CD4-positive, alpha-beta memory T cell (primary cell): Measurements from ENCODE around the gene WDFY2. TPM values are rescaled to one million over a fixed set of nuclear protein-coding genes. Genes with fewer than 3 reads are reported as not detected.

Source experiments
- CTCF ChIA-PET: fragments of 350-600 bp; sonication (Branson Sonifier 250); formaldehyde crosslinking; loops from one replicate; lab custom pipeline; 2021; ENCODE audit warnings: inconsistent platforms; ENCODE audit not compliant: partially characterized antibody; lab: Charles Lee
- POLR2A ChIA-PET: fragments of 350-600 bp; sonication (Branson Sonifier 250); formaldehyde crosslinking; loops from one replicate; lab custom pipeline; 2021; ENCODE audit not compliant: partially characterized antibody; lab: Charles Lee
- DNase-seq, 5 donors: peaks; one replicate each; pipeline versions ENCODE4 v3.0.0 to v3.0.0-alpha.2; 2020 to 2022; ENCODE audit warnings: mixed read lengths in 1 of 5
- H3K27ac ChIP-seq: one replicate; pipeline ENCODE4 v1.7.0; 2013; ENCODE audit warnings: low read depth, low read length
- H3K27me3 ChIP-seq: 2 replicates; pipeline ENCODE4 v1.7.0; 2013; ENCODE audit warnings: mild to moderate bottlenecking, low read length, moderate library complexity; ENCODE audit not compliant: insufficient read depth
- H3K36me3 ChIP-seq: 2 replicates; pipeline ENCODE4 v1.7.0; 2013; ENCODE audit warnings: mild to moderate bottlenecking, low read length, moderate library complexity; ENCODE audit not compliant: insufficient read depth
- H3K4me1 ChIP-seq: 2 replicates; pipeline ENCODE4 v1.7.0; 2013; ENCODE audit warnings: mild to moderate bottlenecking, low read length, moderate library complexity; ENCODE audit not compliant: insufficient read depth
- H3K4me3 ChIP-seq, 2 donors: one replicate each; pipeline ENCODE4 v1.7.0; 2013; ENCODE audit warnings: low read length in 2 of 2, mild to moderate bottlenecking in 1 of 2
- H3K9me3 ChIP-seq, 2 donors: one replicate each; pipeline ENCODE4 v1.7.0; 2013; ENCODE audit warnings: low read length in 2 of 2, control low read depth in 1 of 2; ENCODE audit not compliant: control insufficient read depth in 1 of 2
- H3K27ac Mint-ChIP-seq, 7 donors: one replicate each; pipeline ENCODE4 v1.8.0; 2020 to 2021; ENCODE audit warnings: mixed read lengths in 7 of 7, mild to moderate bottlenecking in 6 of 7, inconsistent platforms in 3 of 7, moderate library complexity in 3 of 7
- H3K27me3 Mint-ChIP-seq, 2 donors: one replicate each; pipeline ENCODE4 v1.8.0; 2020 to 2021; ENCODE audit warnings: mixed read lengths in 2 of 2
- H3K36me3 Mint-ChIP-seq, 2 donors: one replicate each; pipeline ENCODE4 v1.8.0; 2020 to 2021; ENCODE audit warnings: mixed read lengths in 2 of 2, inconsistent platforms in 1 of 2, mild to moderate bottlenecking in 1 of 2
- H3K4me1 Mint-ChIP-seq, 4 donors: one replicate each; pipeline ENCODE4 v1.8.0; 2020 to 2021; ENCODE audit warnings: mixed read lengths in 4 of 4, mild to moderate bottlenecking in 1 of 4
- H3K4me3 Mint-ChIP-seq, 8 donors: one replicate each; pipeline ENCODE4 v1.8.0; 2020 to 2021; ENCODE audit warnings: mixed read lengths in 8 of 8, mild to moderate bottlenecking in 7 of 8, moderate library complexity in 6 of 8, inconsistent platforms in 3 of 8
- H3K9me3 Mint-ChIP-seq, 8 donors: one replicate each; pipeline ENCODE4 v1.8.0; 2020 to 2021; ENCODE audit warnings: mixed read lengths in 8 of 8, mild to moderate bottlenecking in 5 of 8, inconsistent platforms in 3 of 8, moderate library complexity in 1 of 8
- intact Hi-C: fragments of 100-400 bp; cut with micrococcal nuclease; formaldehyde crosslinking; loops from one replicate; pipeline ENCODE4 v1.15.1; 2023
- polyA plus RNA-seq, 2 donors: library from polyadenylated mRNA; unstranded; fragments of 300-500 nt; fragmentation: Illumina TruSeq; gene quantifications; one replicate each; pipeline ENCODE4 v1.2.3, GENCODE V29; 2021
- total RNA-seq, 2 experiments: library from RNA; stranded (reverse); gene quantifications; one replicate each; pipeline ENCODE4 v1.2.3, GENCODE V29; 2021

WDFY2 gene
- total and polyA plus RNA-seq, 4 experiments from 2014 or later, result 3.8 to 21.8 (median 14.5) TPM

DNA sequence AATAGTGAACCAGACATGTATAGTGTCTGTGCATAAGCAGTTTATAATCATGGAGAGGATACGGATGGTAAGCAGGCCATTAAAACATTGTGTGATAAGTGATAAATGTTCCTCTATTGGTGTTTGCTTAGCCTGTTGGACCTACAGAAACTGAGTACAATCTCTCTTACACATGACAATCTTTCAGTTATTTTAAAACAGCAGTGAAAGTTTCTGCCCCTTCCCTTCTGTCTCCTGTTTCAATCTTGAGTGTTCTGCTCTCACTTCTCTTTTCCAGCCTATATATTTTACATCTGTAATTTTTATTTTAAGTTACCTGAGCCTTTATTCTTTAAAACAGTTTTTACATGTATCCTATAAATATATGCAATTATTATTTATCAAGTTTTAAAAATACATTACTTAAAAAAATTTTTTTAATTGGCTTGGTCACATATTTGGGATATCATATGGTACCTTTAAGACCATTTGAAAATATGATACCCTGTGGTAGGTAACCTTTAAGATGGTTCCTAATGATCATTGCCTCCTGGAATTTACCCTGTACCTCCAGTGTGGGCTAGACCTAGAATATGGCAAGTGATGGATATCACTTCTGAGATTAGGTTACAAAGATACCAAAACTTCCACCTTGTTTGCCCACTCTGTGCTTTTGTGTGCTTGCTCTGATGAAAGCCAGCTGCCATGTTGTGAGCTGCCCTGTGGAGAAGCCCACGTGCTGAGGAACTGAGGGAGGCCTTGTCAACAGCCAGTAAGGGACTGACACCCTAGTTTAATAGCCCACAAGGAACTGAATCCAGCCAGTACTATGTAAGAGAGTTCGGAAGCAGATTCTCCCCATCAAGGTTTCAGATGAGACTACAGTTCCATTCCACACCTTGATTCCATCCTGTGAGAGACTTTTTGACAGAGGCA, 120.4 kb downstream of the WDFY2 start:
- peak overlapping the region in 1 of 7 donors; percentile 23 for H3K27ac Mint-ChIP-seq
- POLR2A ChIA-PET, result no interaction called here
- Histone ChIP-seq H3K4me1 (no peaks in the 10 kb centered on the region), H3K36me3 (no peaks in the 10 kb centered on the region), H3K9me3 (no peaks in the 10 kb centered on the region), H3K27ac (no peak overlapping the region), H3K4me3 (no peak overlapping the region), H3K27me3 (no peaks in the 10 kb centered on the region)
- no peak for DNase-seq
- no peak overlapping the region for H3K4me3 Mint-ChIP-seq
- peaks cover 0 to 3% (median 0%) of the 10 kb centered on the region in 8 donors for H3K9me3 Mint-ChIP-seq
- CTCF ChIA-PET, result interaction anchor here (0.5 kb wide), 1 partner anchor 260 kb away, joined by 3 read pairs; no protein-coding TSS in a partner anchor
- intact Hi-C loops, result no loop called here
- no peaks in the 10 kb centered on the region for H3K27me3 Mint-ChIP-seq
- H3K36me3 Mint-ChIP-seq, result peaks cover 23 to 38% of the 10 kb centered on the region in 2 donors
- peaks cover 0 to 2% (median 0%) of the 10 kb centered on the region in 4 donors for H3K4me1 Mint-ChIP-seq

DNA sequence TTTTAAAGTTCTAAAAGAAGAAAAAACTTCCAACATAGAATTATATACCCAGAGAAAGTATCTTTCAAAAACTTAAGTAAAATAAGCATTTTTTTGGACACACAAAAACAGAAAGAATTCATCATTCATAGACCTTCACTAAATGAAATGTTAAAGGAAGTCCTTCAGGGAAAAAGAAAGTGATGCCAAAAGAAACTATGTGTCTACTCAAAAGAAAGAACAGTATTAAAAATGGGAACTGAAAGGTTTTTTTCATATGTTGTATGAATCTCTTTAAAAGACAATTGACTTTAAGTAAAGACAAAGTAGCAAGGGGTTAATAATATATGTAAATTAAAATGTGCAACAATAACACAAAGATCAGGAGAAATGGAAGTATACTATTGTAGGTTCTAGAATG, 123.2 kb downstream of the WDFY2 start:
- H3K36me3 ChIP-seq, result no peaks in the 10 kb centered on the region
- Mint-ChIP-seq H3K36me3 (peaks cover 20 to 32% of the 10 kb centered on the region in 2 donors), H3K9me3 (peaks cover 0 to 6% (median 0%) of the 10 kb centered on the region in 8 donors), H3K27me3 (no peaks in the 10 kb centered on the region), H3K4me3 (no peak overlapping the region), H3K27ac (no peak overlapping the region), H3K4me1 (peaks cover 0 to 2% (median 0%) of the 10 kb centered on the region in 4 donors)
- H3K4me3 ChIP-seq, result no peak overlapping the region
- H3K9me3 ChIP-seq, result no peaks in the 10 kb centered on the region
- DNase-seq, result no peak
- no peak overlapping the region for H3K27ac ChIP-seq
- no peaks in the 10 kb centered on the region for H3K27me3 ChIP-seq
- CTCF ChIA-PET, result no interaction called here
- no peaks in the 10 kb centered on the region for H3K4me1 ChIP-seq
- intact Hi-C loops, result no loop called here
- POLR2A ChIA-PET, result interaction anchor here (1.5 kb wide), 1 partner anchor 9 kb away, joined by 3 read pairs; no protein-coding TSS in a partner anchor

DNA sequence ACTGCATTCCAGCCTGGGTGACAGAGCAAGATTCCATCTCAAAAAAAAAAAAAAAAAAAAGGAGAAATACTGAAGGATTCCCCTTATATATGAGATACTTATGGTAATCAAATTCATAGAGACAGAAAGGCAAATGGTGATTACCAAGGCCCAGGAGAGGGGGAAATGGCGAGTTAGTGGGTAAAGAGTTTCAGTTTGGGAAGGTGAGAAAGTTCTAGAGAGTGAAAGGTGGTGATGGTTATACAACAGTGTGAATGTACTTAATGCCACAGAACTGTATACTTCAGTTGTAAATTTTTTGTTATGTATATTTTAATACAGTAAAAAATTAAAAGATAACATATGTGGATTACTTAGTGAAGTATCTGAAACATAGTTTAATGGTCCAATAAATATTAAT, 129.5 kb downstream of the WDFY2 start:
- H3K36me3 Mint-ChIP-seq, result peaks cover 0 to 9% of the 10 kb centered on the region in 2 donors
- Histone ChIP-seq H3K9me3 (no peaks in the 10 kb centered on the region), H3K4me1 (no peaks in the 10 kb centered on the region), H3K36me3 (no peaks in the 10 kb centered on the region), H3K4me3 (no peak overlapping the region), H3K27ac (no peak overlapping the region), H3K27me3 (no peaks in the 10 kb centered on the region)
- H3K4me1 Mint-ChIP-seq, result peaks cover 0 to 4% (median 1%) of the 10 kb centered on the region in 4 donors
- intact Hi-C loops, result no loop called here
- ChIA-PET CTCF (no interaction called here), POLR2A (no interaction called here)
- H3K27me3 Mint-ChIP-seq, result no peaks in the 10 kb centered on the region
- peaks cover 0 to 3% (median 0%) of the 10 kb centered on the region in 8 donors for H3K9me3 Mint-ChIP-seq
- no peak for DNase-seq
- no peak overlapping the region for H3K4me3 Mint-ChIP-seq
- no peak overlapping the region for H3K27ac Mint-ChIP-seq

DNA sequence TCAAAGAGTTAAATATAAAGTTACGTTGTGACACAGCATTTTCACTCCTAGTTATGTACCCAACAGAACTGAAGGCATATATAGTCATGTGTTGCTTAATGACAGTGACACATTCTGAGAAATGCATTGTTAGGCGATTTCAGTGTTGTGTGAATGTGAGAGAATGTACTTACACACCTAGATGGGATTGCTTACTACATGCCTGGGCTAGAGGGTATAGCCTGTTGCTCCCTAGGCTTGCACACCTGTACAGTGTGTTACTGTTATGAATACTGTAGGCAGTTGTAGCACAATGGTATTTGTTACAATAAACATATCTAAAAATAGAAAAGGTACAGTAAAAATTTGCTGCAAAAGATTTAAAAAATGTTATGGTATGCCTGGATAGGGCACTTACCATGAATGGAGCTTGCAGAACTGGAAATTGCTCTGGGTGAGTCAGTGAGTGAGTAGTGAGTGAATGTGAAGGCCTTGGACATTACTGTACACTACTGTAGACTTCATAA, 130.5 kb downstream of the WDFY2 start:
- Mint-ChIP-seq H3K9me3 (peaks cover 0 to 3% (median 0%) of the 10 kb centered on the region in 8 donors), H3K27ac (no peak overlapping the region), H3K4me1 (peaks cover 0 to 4% (median 1%) of the 10 kb centered on the region in 4 donors), H3K4me3 (no peak overlapping the region), H3K36me3 (peaks cover 3 to 12% of the 10 kb centered on the region in 2 donors), H3K27me3 (no peaks in the 10 kb centered on the region)
- H3K27me3 ChIP-seq, result no peaks in the 10 kb centered on the region
- no peak overlapping the region for H3K4me3 ChIP-seq
- POLR2A ChIA-PET, result no interaction called here
- no peak overlapping the region for H3K27ac ChIP-seq
- CTCF ChIA-PET, result no interaction called here
- H3K4me1 ChIP-seq, result no peaks in the 10 kb centered on the region
- intact Hi-C loops, result no loop called here
- H3K9me3 ChIP-seq, result no peaks in the 10 kb centered on the region
- no peak for DNase-seq
- H3K36me3 ChIP-seq, result no peaks in the 10 kb centered on the region

DNA sequence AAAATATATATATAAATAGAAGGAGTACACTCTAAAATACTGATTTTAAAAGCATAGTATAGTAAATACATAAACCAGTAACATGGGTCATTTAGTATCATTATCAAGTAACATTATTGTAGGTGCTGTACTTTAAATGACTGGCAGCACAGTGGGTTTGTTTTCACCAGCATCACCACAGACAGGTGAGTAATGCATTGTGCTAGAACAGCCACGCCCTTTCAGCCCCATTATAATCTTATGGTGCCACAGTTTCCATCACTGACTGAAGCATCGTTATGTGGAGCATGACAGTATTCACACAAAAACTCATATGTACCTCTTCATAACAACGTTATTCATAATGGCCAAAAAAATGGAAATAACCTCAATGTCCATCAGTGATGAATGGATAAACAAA, 131.4 kb downstream of the WDFY2 start:
- H3K27ac Mint-ChIP-seq, result no peak overlapping the region
- CTCF ChIA-PET, result no interaction called here

DNA sequence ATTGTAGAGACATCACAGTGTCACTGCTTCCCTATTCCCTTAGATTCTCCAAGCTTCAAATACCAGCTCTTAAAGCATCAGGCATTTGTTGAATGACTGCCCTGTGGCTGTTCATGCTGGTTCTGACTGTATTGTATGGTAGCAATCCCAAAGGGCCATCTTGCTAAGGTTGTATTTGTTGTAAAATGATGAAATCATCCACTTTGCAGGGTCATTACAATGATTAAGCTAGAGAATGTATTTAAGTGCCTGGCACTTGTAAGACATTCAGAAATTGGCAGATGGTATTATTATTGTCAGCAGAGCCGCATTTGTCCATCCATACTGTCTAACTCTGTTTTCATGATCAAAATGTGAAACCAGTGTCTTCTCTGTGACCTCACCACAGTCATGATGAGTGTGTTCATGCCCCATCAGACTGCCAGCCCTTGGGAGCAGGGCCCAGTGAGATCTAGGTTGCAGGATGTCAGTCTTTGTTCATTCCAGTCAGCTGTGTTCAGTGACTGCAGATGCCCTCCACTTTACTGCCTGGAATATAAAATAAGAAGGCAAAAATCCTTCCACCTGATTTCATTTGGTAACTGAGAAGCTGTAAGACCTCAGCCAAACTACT, 133.6 kb downstream of the WDFY2 start:
- H3K4me1 ChIP-seq, result no peaks in the 10 kb centered on the region
- Mint-ChIP-seq H3K27ac (peak overlapping the region in 1 of 7 donors; percentile 11), H3K36me3 (peaks cover 10 to 19% of the 10 kb centered on the region in 2 donors), H3K4me3 (no peak overlapping the region), H3K27me3 (no peaks in the 10 kb centered on the region), H3K9me3 (no peaks in the 10 kb centered on the region), H3K4me1 (peaks cover 0 to 4% (median 1%) of the 10 kb centered on the region in 4 donors)
- H3K4me3 ChIP-seq, result no peak overlapping the region
- no peaks in the 10 kb centered on the region for H3K9me3 ChIP-seq
- intact Hi-C loops, result no loop called here
- H3K27ac ChIP-seq, result no peak overlapping the region
- no peak for DNase-seq
- POLR2A ChIA-PET, result no interaction called here
- H3K27me3 ChIP-seq, result no peaks in the 10 kb centered on the region
- no peaks in the 10 kb centered on the region for H3K36me3 ChIP-seq
- CTCF ChIA-PET, result interaction anchor here (1.7 kb wide), 1 partner anchor 132 kb away, joined by 4 read pairs; no protein-coding TSS in a partner anchor

More for the DNA sequence above, 131.4 kb downstream of the WDFY2 start:
- H3K4me1 ChIP-seq, result no peaks in the 10 kb centered on the region
- no peaks in the 10 kb centered on the region for H3K27me3 Mint-ChIP-seq
- H3K4me3 ChIP-seq, result no peak overlapping the region
- no peaks in the 10 kb centered on the region for H3K36me3 ChIP-seq
- peaks cover 0 to under 1% (median 0%) of the 10 kb centered on the region in 8 donors for H3K9me3 Mint-ChIP-seq
- intact Hi-C loops, result no loop called here
- POLR2A ChIA-PET, result no interaction called here
- H3K36me3 Mint-ChIP-seq, result peaks cover 3 to 12% of the 10 kb centered on the region in 2 donors
- no peak overlapping the region for H3K27ac ChIP-seq
- H3K4me1 Mint-ChIP-seq, result peaks cover 0 to 4% (median 1%) of the 10 kb centered on the region in 4 donors
- no peaks in the 10 kb centered on the region for H3K9me3 ChIP-seq
- DNase-seq, result no peak
- H3K27me3 ChIP-seq, result no peaks in the 10 kb centered on the region
- no peak overlapping the region for H3K4me3 Mint-ChIP-seq

DNA sequence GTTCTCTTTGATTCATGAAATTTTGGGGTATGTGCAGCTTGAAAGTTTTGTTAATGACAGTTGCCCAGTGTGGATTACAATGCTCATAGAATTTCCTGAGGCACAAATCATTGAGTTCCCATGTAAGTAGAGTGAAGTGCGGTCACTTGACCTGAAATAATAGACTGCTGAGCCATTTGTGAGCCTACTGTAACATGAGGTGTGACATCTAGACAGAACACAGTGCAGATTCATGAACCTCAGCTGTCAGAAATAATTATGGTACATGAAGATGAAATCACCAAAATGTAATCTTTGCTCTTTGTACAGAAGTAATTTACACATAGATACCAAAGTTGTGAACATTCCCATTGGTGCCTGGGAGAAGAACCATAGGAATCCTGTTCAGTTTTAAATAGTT, 135.1 kb downstream of the WDFY2 start:
- no peaks in the 10 kb centered on the region for H3K9me3 Mint-ChIP-seq
- H3K4me1 ChIP-seq, result no peaks in the 10 kb centered on the region
- intact Hi-C loops, result no loop called here
- H3K27ac Mint-ChIP-seq, result no peak overlapping the region
- H3K36me3 Mint-ChIP-seq, result peaks cover 13 to 19% of the 10 kb centered on the region in 2 donors
- no peak overlapping the region for H3K4me3 Mint-ChIP-seq
- no peaks in the 10 kb centered on the region for H3K9me3 ChIP-seq
- ChIA-PET CTCF (interaction anchor here (1.7 kb wide), 1 partner anchor 134 kb away, joined by 4 read pairs; no protein-coding TSS in a partner anchor), POLR2A (no interaction called here)
- DNase-seq, result no peak
- H3K36me3 ChIP-seq, result no peaks in the 10 kb centered on the region
- no peaks in the 10 kb centered on the region for H3K27me3 Mint-ChIP-seq
- H3K27ac ChIP-seq, result no peak overlapping the region
- peaks cover 0 to 4% (median 1%) of the 10 kb centered on the region in 4 donors for H3K4me1 Mint-ChIP-seq
- H3K27me3 ChIP-seq, result no peaks in the 10 kb centered on the region
- no peak overlapping the region for H3K4me3 ChIP-seq
